Astrocyte (in vitro differentiated cells and primary cell): ENCODE results near the gene SUGCT. TPM values are rescaled to one million over a fixed set of nuclear protein-coding genes. Genes with fewer than 3 reads are reported as not detected.

ENCODE experiments used
- DNase-seq: peaks from one replicate; pipeline ENCODE4 v3.0.0-alpha.2; 2010; ENCODE audit warnings: low read depth
- FAIRE-seq: peaks from 2 replicates; lab custom pipeline; 2011; peaks lifted over from hg19 to GRCh38; lab: Jason Lieb, UNC
- H2AFZ ChIP-seq: 2 replicates; pipeline ENCODE4 v1.6.0; 2012; ENCODE audit warnings: low read depth, low read length, inconsistent platforms
- H3K27ac ChIP-seq: 2 replicates; pipeline ENCODE4 v1.5.1; 2011; ENCODE audit warnings: low read depth, low read length, inconsistent platforms
- H3K27me3 ChIP-seq: 2 replicates; pipeline ENCODE4 v1.6.0; 2011; ENCODE audit warnings: low read length, inconsistent platforms; ENCODE audit not compliant: insufficient read depth
- H3K36me3 ChIP-seq: 2 replicates; pipeline ENCODE4 v1.5.1; 2011; ENCODE audit warnings: low read length, inconsistent platforms; ENCODE audit not compliant: insufficient read depth
- H3K4me1 ChIP-seq: 2 replicates; pipeline ENCODE4 v1.5.1; 2011; ENCODE audit warnings: low read length, inconsistent platforms; ENCODE audit not compliant: insufficient read depth
- H3K4me2 ChIP-seq: 2 replicates; pipeline ENCODE4 v1.6.0; 2012; ENCODE audit warnings: low read length, inconsistent platforms
- H3K4me3 ChIP-seq: 2 replicates; pipeline ENCODE4 v1.5.1; 2011; ENCODE audit warnings: low read depth, mild to moderate bottlenecking, low read length, inconsistent platforms; ENCODE audit not compliant: insufficient read depth
- H3K79me2 ChIP-seq: 2 replicates; pipeline ENCODE4 v1.6.0; 2012; ENCODE audit warnings: mild to moderate bottlenecking, low read length, inconsistent platforms; ENCODE audit not compliant: insufficient read depth
- H3K9ac ChIP-seq: 2 replicates; pipeline ENCODE4 v1.6.0; 2012; ENCODE audit warnings: mild to moderate bottlenecking, low read length, inconsistent platforms
- H3K9me3 ChIP-seq: 2 replicates; pipeline ENCODE4 v1.5.1; 2012; ENCODE audit warnings: low read depth, mild to moderate bottlenecking, low read length, inconsistent platforms; ENCODE audit not compliant: insufficient read depth
- H4K20me1 ChIP-seq: 2 replicates; pipeline ENCODE4 v1.6.0; 2012; ENCODE audit warnings: low read length, inconsistent platforms; ENCODE audit not compliant: insufficient read depth
- H3K27ac Mint-ChIP-seq: one replicate; pipeline ENCODE4 v1.8.0; 2021; ENCODE audit warnings: mild to moderate bottlenecking, mixed read lengths; ENCODE audit not compliant: unreplicated experiment
- H3K27me3 Mint-ChIP-seq: one replicate; pipeline ENCODE4 v1.8.0; 2021; ENCODE audit warnings: low read depth, mixed read lengths; ENCODE audit not compliant: unreplicated experiment
- H3K36me3 Mint-ChIP-seq: one replicate; pipeline ENCODE4 v1.8.0; 2021; ENCODE audit warnings: low read depth, mixed read lengths; ENCODE audit not compliant: unreplicated experiment
- H3K4me1 Mint-ChIP-seq: one replicate; pipeline ENCODE4 v1.8.0; 2021; ENCODE audit warnings: low read depth, mixed read lengths; ENCODE audit not compliant: unreplicated experiment
- H3K4me3 Mint-ChIP-seq: one replicate; pipeline ENCODE4 v1.8.0; 2021; ENCODE audit warnings: mild to moderate bottlenecking, moderate library complexity, mixed read lengths; ENCODE audit not compliant: unreplicated experiment
- H3K9me3 Mint-ChIP-seq: one replicate; pipeline ENCODE4 v1.8.0; 2021; ENCODE audit warnings: mild to moderate bottlenecking, mixed read lengths; ENCODE audit not compliant: unreplicated experiment
- EZH2 ChIP-seq: IDR thresholded peaks from 2 replicates; pipeline ENCODE4 v1.6.1; 2012; ENCODE audit warnings: mild to moderate bottlenecking, low read length, inconsistent platforms; ENCODE audit not compliant: insufficient read depth
- total RNA-seq: library from RNA; stranded (reverse); gene quantifications from 2 replicates; pipeline ENCODE4 v1.2.1, GENCODE V29; 2021
- TF ChIP-seq, protein P1 (sequence below): IDR thresholded peaks from 2 replicates; pipeline ENCODE4 v1.5.1; 2011; ENCODE audit warnings: low read depth, mild to moderate bottlenecking, inconsistent platforms, low read length, moderate library complexity; ENCODE audit not compliant: insufficient read depth

The SUGCT gene
- total RNA-seq, 1 donor from 2014 or later, result 15.5 TPM

DNA sequence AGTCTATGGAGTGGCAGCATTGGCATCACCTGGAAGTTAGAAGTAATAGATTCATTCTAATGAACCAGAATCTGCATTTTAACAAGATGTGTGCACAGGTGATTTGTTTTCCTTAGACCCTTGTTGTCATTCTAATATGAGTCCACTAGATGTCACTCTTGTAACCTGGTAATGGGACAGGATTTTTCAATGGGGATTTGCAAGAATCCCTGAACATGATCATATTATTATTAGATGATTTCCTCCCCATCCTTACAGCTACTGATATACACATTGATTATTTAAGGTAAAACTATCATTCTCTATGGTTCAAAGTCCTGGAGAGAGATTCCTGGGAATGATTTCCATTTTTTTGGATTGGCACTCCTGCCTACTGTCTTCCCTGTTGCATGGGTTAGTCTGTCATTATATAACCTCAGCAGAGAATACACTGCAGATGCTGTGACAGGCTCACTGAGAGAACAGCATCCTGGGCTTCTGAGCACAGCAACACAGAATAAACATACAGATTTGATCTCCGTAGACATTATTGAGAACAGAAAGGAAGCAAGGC is 194.9 kb downstream of the SUGCT start:
- H3K4me2 ChIP-seq, result no peak overlapping the region
- peaks cover 35% of the 10 kb centered on the region for H3K4me1 Mint-ChIP-seq
- peak overlapping the region; percentile 85 for H3K27ac Mint-ChIP-seq
- H3K27ac ChIP-seq, result peak overlapping the region; percentile 32
- peak overlapping the region; percentile 1 for H2AFZ ChIP-seq
- no peaks in the 10 kb centered on the region for H3K27me3 Mint-ChIP-seq
- peak; percentile 94 for FAIRE-seq
- no peak for TF ChIP-seq EZH2
- TF ChIP-seq, protein P1, sequence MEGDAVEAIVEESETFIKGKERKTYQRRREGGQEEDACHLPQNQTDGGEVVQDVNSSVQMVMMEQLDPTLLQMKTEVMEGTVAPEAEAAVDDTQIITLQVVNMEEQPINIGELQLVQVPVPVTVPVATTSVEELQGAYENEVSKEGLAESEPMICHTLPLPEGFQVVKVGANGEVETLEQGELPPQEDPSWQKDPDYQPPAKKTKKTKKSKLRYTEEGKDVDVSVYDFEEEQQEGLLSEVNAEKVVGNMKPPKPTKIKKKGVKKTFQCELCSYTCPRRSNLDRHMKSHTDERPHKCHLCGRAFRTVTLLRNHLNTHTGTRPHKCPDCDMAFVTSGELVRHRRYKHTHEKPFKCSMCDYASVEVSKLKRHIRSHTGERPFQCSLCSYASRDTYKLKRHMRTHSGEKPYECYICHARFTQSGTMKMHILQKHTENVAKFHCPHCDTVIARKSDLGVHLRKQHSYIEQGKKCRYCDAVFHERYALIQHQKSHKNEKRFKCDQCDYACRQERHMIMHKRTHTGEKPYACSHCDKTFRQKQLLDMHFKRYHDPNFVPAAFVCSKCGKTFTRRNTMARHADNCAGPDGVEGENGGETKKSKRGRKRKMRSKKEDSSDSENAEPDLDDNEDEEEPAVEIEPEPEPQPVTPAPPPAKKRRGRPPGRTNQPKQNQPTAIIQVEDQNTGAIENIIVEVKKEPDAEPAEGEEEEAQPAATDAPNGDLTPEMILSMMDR, result peak; percentile 80
- no peaks in the 10 kb centered on the region for H3K27me3 ChIP-seq
- H4K20me1 ChIP-seq, result no peaks in the 10 kb centered on the region
- H3K4me1 ChIP-seq, result peaks cover 11% of the 10 kb centered on the region
- H3K9ac ChIP-seq, result peak overlapping the region; percentile 55
- H3K4me3 ChIP-seq, result no peak overlapping the region
- no peak overlapping the region for H3K4me3 Mint-ChIP-seq
- DNase-seq, result peak; percentile 34
- no peaks in the 10 kb centered on the region for H3K79me2 ChIP-seq
- peaks cover 8% of the 10 kb centered on the region for H3K9me3 Mint-ChIP-seq
- no peaks in the 10 kb centered on the region for H3K9me3 ChIP-seq
- peaks cover 3% of the 10 kb centered on the region for H3K36me3 Mint-ChIP-seq
- H3K36me3 ChIP-seq, result no peaks in the 10 kb centered on the region

DNA sequence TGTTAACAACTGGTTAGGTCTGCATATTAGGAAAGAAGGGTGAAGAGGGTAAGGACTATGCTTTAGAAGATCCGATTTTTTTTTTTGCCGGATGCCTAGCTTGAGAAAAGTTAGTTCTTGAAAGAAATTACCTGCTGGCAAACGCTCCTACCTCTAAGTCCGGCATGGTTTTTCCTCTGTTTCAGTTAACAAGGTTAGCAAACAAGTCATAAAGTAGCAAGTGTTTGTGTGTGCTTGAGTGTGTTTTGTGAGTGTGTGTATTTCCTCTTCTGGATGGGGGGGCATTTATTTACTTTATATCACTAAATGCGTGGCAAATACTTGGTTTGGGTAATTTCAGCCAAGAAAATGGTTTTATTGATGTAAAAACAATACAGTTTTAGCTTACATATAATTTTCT is 195.6 kb downstream of the SUGCT start:
- Histone ChIP-seq H3K9me3 (no peaks in the 10 kb centered on the region), H3K27ac (peak overlapping the region; percentile 32), H3K36me3 (no peaks in the 10 kb centered on the region), H2AFZ (no peak overlapping the region), H3K4me2 (no peak overlapping the region), H3K27me3 (no peaks in the 10 kb centered on the region), H3K79me2 (no peaks in the 10 kb centered on the region), H3K4me1 (peaks cover 11% of the 10 kb centered on the region), H4K20me1 (no peaks in the 10 kb centered on the region), H3K4me3 (no peak overlapping the region), H3K9ac (peak overlapping the region; percentile 55)
- Mint-ChIP-seq H3K9me3 (peaks cover 8% of the 10 kb centered on the region), H3K27ac (peak overlapping the region; percentile 85), H3K4me1 (peaks cover 35% of the 10 kb centered on the region), H3K4me3 (no peak overlapping the region), H3K27me3 (no peaks in the 10 kb centered on the region), H3K36me3 (peaks cover 3% of the 10 kb centered on the region)
- FAIRE-seq (peak; percentile 34), DNase-seq (no peak)
- no peak for TF ChIP-seq EZH2
- TF ChIP-seq, protein P1, result no peak

DNA sequence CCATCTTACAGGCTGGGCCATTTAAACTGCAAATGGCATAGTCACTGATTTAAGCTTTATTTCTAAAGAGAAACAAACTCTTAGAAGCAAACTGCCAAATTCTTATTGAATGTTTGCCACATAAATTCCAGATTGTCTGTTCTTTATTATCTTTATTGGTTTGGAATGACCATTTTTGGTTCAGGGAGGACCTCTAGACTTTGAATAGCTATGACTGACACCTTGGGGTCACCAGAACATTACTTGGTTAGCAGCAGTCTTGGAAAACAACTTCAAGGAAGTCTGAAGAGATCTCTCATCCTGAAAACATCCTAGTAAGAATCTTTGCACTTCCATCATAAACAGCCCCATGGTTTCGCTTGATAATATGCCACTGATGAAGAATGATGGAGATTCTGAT is 197.1 kb downstream of the SUGCT start:
- Histone ChIP-seq H3K27me3 (no peaks in the 10 kb centered on the region), H3K36me3 (no peaks in the 10 kb centered on the region), H3K9ac (no peak overlapping the region), H3K79me2 (no peaks in the 10 kb centered on the region), H3K27ac (peak overlapping the region; percentile 4), H3K4me2 (no peak overlapping the region), H3K4me1 (peaks cover 11% of the 10 kb centered on the region), H2AFZ (no peak overlapping the region), H3K9me3 (no peaks in the 10 kb centered on the region), H3K4me3 (no peak overlapping the region), H4K20me1 (no peaks in the 10 kb centered on the region)
- peak; percentile 75 for DNase-seq
- no peak for FAIRE-seq
- H3K4me1 Mint-ChIP-seq, result peaks cover 35% of the 10 kb centered on the region
- H3K27ac Mint-ChIP-seq, result peak overlapping the region; percentile 76
- H3K9me3 Mint-ChIP-seq, result peaks cover 13% of the 10 kb centered on the region
- H3K27me3 Mint-ChIP-seq, result no peaks in the 10 kb centered on the region
- peaks cover 6% of the 10 kb centered on the region for H3K36me3 Mint-ChIP-seq
- H3K4me3 Mint-ChIP-seq, result no peak overlapping the region
- TF ChIP-seq, protein P1, result no peak
- no peak for TF ChIP-seq EZH2
